GM21723 (cell line): ENCODE results near the gene EMSY.
"Not testable (repeated sequence)": the region's sequence is repeated elsewhere in the genome, so short reads cannot be mapped to it uniquely, and the experiment has no call there.

Source experiments
- ATAC-seq: cut with Tn5 transposase; IDR thresholded peaks from one replicate; pipeline ENCODE4 v1.9.1; 2021; ENCODE audit warnings: mild to moderate bottlenecking, moderate library complexity; ENCODE audit not compliant: unreplicated experiment

Gene EMSY

GRCh38 chr11:76592961-76593360, 148.1 kb downstream of the EMSY start:
- no peak for ATAC-seq

GRCh38 chr11:76595091-76595490, 150.3 kb downstream of the EMSY start:
- not testable (repeated sequence) for ATAC-seq

GRCh38 chr11:76596652-76597051, 151.8 kb downstream of the EMSY start:
- no peak for ATAC-seq

- no peak for ATAC-seq
Observed at GRCh38 chr11:76597533-76598425, 153.0 kb downstream of the EMSY start.

- ATAC-seq, result no peak
Observed at GRCh38 chr11:76598426-76598839, 153.6 kb downstream of the EMSY start.

- no peak for ATAC-seq
Observed at GRCh38 chr11:76599041-76600013, 154.5 kb downstream of the EMSY start.

DNA sequence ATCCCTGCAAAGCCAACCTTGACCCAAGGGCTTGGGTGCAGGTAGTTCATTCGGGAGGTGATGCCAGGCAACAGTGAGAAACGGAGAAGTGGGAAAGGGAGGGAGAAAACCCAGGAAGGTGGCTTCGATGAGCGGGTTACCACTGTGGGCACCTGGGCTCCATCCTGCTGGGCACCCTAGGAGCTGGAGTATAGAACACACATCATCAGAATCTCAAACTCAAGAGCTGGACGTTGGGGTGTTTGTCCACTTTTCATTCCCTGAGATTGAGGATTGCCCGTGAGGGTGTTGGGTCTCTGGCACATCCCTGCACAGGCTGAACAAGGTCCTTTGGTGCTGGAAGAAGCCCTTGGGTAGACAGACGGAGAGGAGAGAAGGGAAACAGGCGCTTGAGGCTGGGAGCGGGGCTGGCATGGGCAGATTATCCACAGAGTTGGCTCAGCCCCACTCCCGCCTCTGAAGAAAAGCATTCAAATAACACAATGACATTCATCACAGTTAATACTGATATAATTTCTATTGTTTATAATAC, 155.4 kb downstream of the EMSY start:
- no peak for ATAC-seq

DNA sequence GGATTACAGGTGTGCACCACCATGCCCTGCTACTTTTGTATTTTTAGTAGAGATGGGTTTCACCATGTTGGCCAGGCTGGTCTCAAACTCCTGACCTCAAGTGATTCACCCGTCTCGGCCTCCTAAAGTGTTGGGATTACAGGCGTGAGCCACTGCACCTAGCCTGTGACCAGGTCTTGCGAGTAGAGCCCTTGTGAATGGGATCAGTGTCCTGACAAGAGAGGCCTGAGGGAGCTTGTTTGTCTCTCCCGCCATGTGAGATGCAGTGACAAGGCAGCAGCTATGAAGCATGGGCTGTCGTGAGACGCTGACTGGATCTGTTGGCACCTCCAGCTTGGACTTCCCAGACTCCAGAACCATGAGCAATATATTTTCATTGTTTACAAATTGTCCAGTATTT, 156.5 kb downstream of the EMSY start:
- ATAC-seq, result no peak

DNA sequence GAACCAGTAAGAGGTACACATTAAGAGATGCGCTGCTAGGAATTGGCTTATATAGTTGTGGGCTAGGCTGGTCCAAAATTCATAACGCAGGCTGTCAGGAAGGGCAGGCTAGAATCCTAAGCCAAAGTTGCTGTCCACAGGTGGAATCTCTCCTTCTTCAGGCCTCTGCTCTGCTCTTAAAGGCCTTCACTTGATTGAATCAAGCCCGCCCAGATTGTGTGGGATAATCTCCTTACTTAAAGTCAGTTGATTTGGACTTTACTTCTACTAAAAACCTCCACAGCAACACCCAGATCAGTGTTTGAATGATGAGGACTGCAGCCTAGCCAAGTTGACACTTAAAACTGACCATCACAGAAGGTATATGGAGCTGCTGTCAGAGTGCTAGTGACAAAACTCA, 156.9 kb downstream of the EMSY start:
- ATAC-seq, result no peak

DNA sequence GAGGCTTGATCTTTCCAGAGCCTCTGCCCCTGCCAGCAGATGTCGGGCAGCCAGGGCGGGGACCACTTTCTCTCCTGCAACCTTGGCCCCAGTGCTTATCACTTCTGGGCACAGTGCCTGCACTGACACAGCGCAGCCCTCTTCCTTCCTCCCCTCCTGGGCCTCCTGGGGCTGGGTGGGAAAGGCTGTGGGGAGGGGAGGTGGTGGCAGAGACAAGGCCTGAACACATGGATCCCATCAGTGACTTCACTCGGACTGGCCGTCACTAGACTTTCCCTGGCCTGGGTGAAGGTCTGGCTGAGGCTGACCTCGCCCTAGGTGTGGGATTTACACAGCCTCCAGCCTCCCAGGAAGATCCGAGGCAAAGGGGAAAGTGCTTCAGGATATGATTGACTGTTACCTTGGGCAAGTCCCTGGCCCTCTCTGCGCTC, 157.6 kb downstream of the EMSY start:
- ATAC-seq, result no peak
